NCI-H2171 (cell line): ENCODE measurements around the gene LIPA.

Experiments used
- DNase-seq: peaks from one replicate; lab custom pipeline; 2025; lab: John Stamatoyannopoulos, UW

Gene LIPA

DNA sequence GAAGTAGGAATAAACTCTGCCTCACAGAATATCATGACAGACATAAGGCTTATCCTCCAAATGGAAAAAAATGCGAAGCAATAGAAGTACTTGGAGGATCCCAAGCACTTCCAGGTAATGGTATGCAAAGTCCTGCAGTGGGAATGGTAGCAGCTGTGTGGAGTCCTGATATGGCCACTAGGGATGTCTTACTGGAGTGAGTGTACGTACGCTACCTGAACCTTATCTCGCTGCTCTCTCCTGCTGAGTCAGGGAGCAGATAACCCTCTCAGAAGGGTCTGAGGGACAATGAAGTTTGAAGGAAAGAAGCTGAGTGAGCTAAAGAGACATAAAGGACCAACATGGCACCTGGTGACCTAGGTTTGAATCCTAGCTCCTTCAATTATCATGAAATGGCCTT, 86.7 kb downstream of the LIPA start:
- DNase-seq = no peak

DNA sequence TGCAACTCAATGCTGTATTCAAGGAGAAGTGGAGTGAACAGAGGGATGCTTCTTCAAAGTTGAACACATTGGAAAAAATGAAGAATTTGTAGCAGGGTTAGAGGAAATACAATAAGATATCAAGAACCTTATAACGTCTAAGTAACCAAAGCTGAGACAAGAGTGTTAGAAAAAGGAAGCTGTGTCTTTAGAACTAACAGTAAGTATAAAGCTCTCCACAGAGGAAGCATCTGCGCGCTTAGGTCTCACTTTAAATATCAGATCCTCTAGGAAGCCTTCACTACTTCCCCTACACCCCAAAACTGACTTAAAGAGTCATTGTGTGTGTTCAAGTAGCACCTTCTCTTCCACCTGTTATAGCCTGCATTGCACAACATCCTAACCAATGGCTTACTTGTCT, 87.5 kb downstream of the LIPA start:
- DNase-seq = no peak
